ENCODE results near the gene SAT2.
A peak's percentile ranks its signal among the peaks of the same experiment; 100 is the strongest.

DNA sequence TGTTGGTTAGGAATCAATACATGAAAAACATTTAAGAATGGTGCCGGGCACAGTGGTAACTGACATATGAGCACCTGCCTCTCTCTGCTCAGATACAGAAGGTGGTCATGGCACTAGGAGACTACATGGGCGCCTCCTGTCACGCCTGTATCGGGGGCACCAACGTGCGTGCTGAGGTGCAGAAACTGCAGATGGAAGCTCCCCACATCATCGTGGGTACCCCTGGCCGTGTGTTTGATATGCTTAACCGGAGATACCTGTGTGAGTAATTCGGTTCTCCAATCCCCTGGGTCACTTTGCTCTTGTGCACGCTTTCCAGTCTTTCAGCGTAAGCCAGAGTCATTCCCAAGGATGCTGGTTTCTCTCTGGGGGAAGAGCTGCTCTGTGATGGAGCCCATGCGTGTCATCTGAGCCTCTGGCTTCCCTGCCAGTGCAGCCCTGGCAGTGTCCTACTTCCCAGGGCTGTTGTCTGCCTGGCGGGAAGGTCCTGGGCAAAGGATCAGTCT is 51.1 kb downstream of the SAT2 start:
- TF ChIP-seq TAF1 (IDR thresholded peaks at IDR 0.05; ENCODE audit: borderline replicate concordance, low read depth, low read length) (no peak), POU2F2 (IDR thresholded peaks at IDR 0.05; ENCODE audit: borderline replicate concordance, low read depth, low read length) (no peak), SUZ12 (IDR thresholded peaks at IDR 0.05; ENCODE audit: unreplicated experiment) (no peak), CBFB (IDR thresholded peaks at IDR 0.05; ENCODE audit: low read depth) (no peak), BHLHE40 (IDR thresholded peaks at IDR 0.05; ENCODE audit: borderline replicate concordance in 1 of 2, low read depth in 2 of 2, low read length in 1 of 2) (no peak), NFXL1 (IDR thresholded peaks at IDR 0.05; ENCODE audit: borderline replicate concordance) (no peak), POLR2AphosphoS5 (IDR thresholded peaks at IDR 0.05; ENCODE audit: low read length) (peak; percentile 90), JUND (IDR thresholded peaks at IDR 0.05; ENCODE audit: low read depth, low read length) (no peak), YY1 (IDR thresholded peaks at IDR 0.05; ENCODE audit: low read depth, low read length) (no peak), FOS (IDR thresholded peaks at IDR 0.05; ENCODE audit: borderline replicate concordance, extremely low read depth, insufficient read length) (no peak), POLR2A (IDR thresholded peaks at IDR 0.05; ENCODE audit: low read depth, low read length) (peak; percentile 76), BRCA1 (IDR thresholded peaks at IDR 0.05; ENCODE audit: low read depth, low read length) (no peak)
- TF ChIP-seq, protein P1, sequence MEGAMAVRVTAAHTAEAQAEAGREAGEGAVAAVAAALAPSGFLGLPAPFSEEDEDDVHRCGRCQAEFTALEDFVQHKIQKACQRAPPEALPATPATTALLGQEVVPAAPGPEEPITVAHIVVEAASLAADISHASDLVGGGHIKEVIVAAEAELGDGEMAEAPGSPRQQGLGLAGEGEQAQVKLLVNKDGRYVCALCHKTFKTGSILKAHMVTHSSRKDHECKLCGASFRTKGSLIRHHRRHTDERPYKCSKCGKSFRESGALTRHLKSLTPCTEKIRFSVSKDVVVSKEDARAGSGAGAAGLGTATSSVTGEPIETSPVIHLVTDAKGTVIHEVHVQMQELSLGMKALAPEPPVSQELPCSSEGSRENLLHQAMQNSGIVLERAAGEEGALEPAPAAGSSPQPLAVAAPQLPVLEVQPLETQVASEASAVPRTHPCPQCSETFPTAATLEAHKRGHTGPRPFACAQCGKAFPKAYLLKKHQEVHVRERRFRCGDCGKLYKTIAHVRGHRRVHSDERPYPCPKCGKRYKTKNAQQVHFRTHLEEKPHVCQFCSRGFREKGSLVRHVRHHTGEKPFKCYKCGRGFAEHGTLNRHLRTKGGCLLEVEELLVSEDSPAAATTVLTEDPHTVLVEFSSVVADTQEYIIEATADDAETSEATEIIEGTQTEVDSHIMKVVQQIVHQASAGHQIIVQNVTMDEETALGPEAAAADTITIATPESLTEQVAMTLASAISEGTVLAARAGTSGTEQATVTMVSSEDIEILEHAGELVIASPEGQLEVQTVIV (IDR thresholded peaks at IDR 0.05; ENCODE audit: borderline replicate concordance, partially characterized antibody), result no peak
- TF ChIP-seq, protein P2, sequence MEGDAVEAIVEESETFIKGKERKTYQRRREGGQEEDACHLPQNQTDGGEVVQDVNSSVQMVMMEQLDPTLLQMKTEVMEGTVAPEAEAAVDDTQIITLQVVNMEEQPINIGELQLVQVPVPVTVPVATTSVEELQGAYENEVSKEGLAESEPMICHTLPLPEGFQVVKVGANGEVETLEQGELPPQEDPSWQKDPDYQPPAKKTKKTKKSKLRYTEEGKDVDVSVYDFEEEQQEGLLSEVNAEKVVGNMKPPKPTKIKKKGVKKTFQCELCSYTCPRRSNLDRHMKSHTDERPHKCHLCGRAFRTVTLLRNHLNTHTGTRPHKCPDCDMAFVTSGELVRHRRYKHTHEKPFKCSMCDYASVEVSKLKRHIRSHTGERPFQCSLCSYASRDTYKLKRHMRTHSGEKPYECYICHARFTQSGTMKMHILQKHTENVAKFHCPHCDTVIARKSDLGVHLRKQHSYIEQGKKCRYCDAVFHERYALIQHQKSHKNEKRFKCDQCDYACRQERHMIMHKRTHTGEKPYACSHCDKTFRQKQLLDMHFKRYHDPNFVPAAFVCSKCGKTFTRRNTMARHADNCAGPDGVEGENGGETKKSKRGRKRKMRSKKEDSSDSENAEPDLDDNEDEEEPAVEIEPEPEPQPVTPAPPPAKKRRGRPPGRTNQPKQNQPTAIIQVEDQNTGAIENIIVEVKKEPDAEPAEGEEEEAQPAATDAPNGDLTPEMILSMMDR (IDR thresholded peaks at IDR 0.05 in 2 of 3, conservative IDR thresholded peaks at IDR 0.05 in 1 of 3; ENCODE audit: control insufficient read depth in 2 of 3, extremely low read depth in 1 of 3, insufficient read depth in 1 of 3, low read depth in 3 of 3, low read length in 3 of 3), result no peak

Data from GM12878 (cell line).